WTC11 (cell line): ENCODE results near the gene TAC1. TPM values are rescaled to one million over a fixed set of nuclear protein-coding genes. Genes with fewer than 3 reads are reported as not detected.

Experiments used
- ATAC-seq: fragments of 200-7000 bp; cut with Tn5 transposase; 2 replicates; pipeline ENCODE4 v1.10.0; 2021; ENCODE audit warnings: mild to moderate bottlenecking, moderate library complexity
- CTCF ChIA-PET: fragments of 300-600 bp; sonication (Branson Sonifier 250); formaldehyde crosslinking; loops from one replicate; lab custom pipeline; 2021; ENCODE audit warnings: antibody characterized with exemption; lab: Charles Lee
- POLR2A ChIA-PET: fragments of 350-600 bp; sonication (Branson Sonifier 250); formaldehyde crosslinking; loops from one replicate; lab custom pipeline; 2021; ENCODE audit warnings: antibody characterized with exemption; lab: Charles Lee
- DNase-seq: peaks from one replicate; pipeline ENCODE4 v3.0.0; 2021; ENCODE audit warnings: low spot score
- H3K27ac Mint-ChIP-seq: 2 replicates; pipeline ENCODE4 v1.8.0; 2021; ENCODE audit warnings: mixed read lengths
- H3K27me3 Mint-ChIP-seq: 2 replicates; pipeline ENCODE4 v1.8.0; 2021; ENCODE audit warnings: low read depth, mild to moderate bottlenecking, moderate library complexity, mixed read lengths
- H3K36me3 Mint-ChIP-seq: 2 replicates; pipeline ENCODE4 v1.8.0; 2021; ENCODE audit warnings: mixed read lengths
- H3K4me1 Mint-ChIP-seq: 2 replicates; pipeline ENCODE4 v1.8.0; 2022; ENCODE audit warnings: mixed read lengths
- H3K4me3 Mint-ChIP-seq: 2 replicates; pipeline ENCODE4 v1.8.0; 2021; ENCODE audit warnings: mild to moderate bottlenecking, moderate library complexity, mixed read lengths
- H3K9me3 Mint-ChIP-seq: 2 replicates; pipeline ENCODE4 v1.8.0; 2021; ENCODE audit warnings: mixed read lengths
- CBFB ChIP-seq: sonication (generic); formaldehyde crosslinking; IDR thresholded peaks from 2 replicates; pipeline ENCODE4 v1.8.1; 2022; ENCODE audit warnings: mild to moderate bottlenecking, low read depth, missing genetic modification reagents
- CREM ChIP-seq: sonication (generic); formaldehyde crosslinking; IDR thresholded peaks from 2 replicates; pipeline ENCODE4 v1.8.1; 2022; ENCODE audit warnings: mild to moderate bottlenecking, missing genetic modification reagents, moderate library complexity
- ESRRA ChIP-seq: sonication (generic); formaldehyde crosslinking; IDR thresholded peaks from 2 replicates; pipeline ENCODE4 v1.8.1; 2022; ENCODE audit warnings: mild to moderate bottlenecking, missing genetic modification reagents, borderline replicate concordance
- ETV6 ChIP-seq: sonication (generic); formaldehyde crosslinking; IDR thresholded peaks from 2 replicates; pipeline ENCODE4 v1.8.1; 2022; ENCODE audit warnings: mild to moderate bottlenecking, missing genetic modification reagents
- FOXJ3 ChIP-seq: sonication (generic); formaldehyde crosslinking; IDR thresholded peaks from 2 replicates; pipeline ENCODE4 v1.9.0; 2021; ENCODE audit warnings: missing genetic modification reagents, mild to moderate bottlenecking, borderline replicate concordance
- GTF2I ChIP-seq: fragments of 250-450 bp; sonication (Bioruptor Pico); conservative IDR thresholded peaks from 2 replicates; pipeline ENCODE4 v1.4.0; 2021; ENCODE audit warnings: mild to moderate bottlenecking
- HMGA2 ChIP-seq: fragments of 250-450 bp; sonication (Bioruptor Pico); IDR thresholded peaks from 2 replicates; pipeline ENCODE4 v1.4.0; 2021; ENCODE audit warnings: mild to moderate bottlenecking, moderate library complexity
- JAZF1 ChIP-seq: fragments of 250-450 bp; sonication (Bioruptor Pico); IDR thresholded peaks from 2 replicates; pipeline ENCODE4 v1.9.0; 2021; ENCODE audit warnings: moderate library complexity, mild to moderate bottlenecking, inconsistent platforms
- KAT7 ChIP-seq: sonication (generic); formaldehyde crosslinking; IDR thresholded peaks from 2 replicates; pipeline ENCODE4 v1.8.1; 2023; ENCODE audit warnings: missing genetic modification reagents, mild to moderate bottlenecking, borderline replicate concordance
- OVOL2 ChIP-seq: fragments of 250-450 bp; sonication (Bioruptor Pico); IDR thresholded peaks from 2 replicates; pipeline ENCODE4 v1.9.0; 2021; ENCODE audit warnings: mild to moderate bottlenecking, borderline replicate concordance
- RELA ChIP-seq: sonication (generic); formaldehyde crosslinking; IDR thresholded peaks from 2 replicates; pipeline ENCODE4 v1.8.1; 2022; ENCODE audit warnings: missing genetic modification reagents, mild to moderate bottlenecking, borderline replicate concordance
- RORB ChIP-seq: fragments of 250-450 bp; sonication (Bioruptor Pico); IDR thresholded peaks from 2 replicates; pipeline ENCODE4 v1.9.0; 2021; ENCODE audit warnings: mild to moderate bottlenecking
- SOX15 ChIP-seq: fragments of 250-450 bp; sonication (Bioruptor Pico); IDR thresholded peaks from 2 replicates; pipeline ENCODE4 v1.9.0; 2021; ENCODE audit warnings: mild to moderate bottlenecking
- TCF7 ChIP-seq: sonication (generic); formaldehyde crosslinking; IDR thresholded peaks from 2 replicates; pipeline ENCODE4 v1.8.0; 2022; ENCODE audit warnings: mild to moderate bottlenecking, low read depth, missing genetic modification reagents, moderate library complexity
- TP53 ChIP-seq: sonication (generic); formaldehyde crosslinking; IDR thresholded peaks from 2 replicates; pipeline ENCODE4 v1.8.1; 2023; ENCODE audit warnings: mild to moderate bottlenecking, missing genetic modification reagents
- ZBTB21 ChIP-seq: sonication (generic); formaldehyde crosslinking; IDR thresholded peaks from 2 replicates; pipeline ENCODE4 v1.8.1; 2023; ENCODE audit warnings: mild to moderate bottlenecking, missing genetic modification reagents, borderline replicate concordance
- ZNF671 ChIP-seq: fragments of 250-450 bp; sonication (Bioruptor Pico); IDR thresholded peaks from 2 replicates; pipeline ENCODE4 v1.8.0; 2021; ENCODE audit warnings: mild to moderate bottlenecking
- total RNA-seq: library from RNA; stranded (reverse); gene quantifications from 3 replicates; pipeline ENCODE4 v1.2.3, GENCODE V29; 2021
- TF ChIP-seq, protein P1 (sequence below): sonication (generic); formaldehyde crosslinking; IDR thresholded peaks from 2 replicates; pipeline ENCODE4 v1.8.0; 2022; ENCODE audit warnings: mild to moderate bottlenecking, missing genetic modification reagents
- TF ChIP-seq, protein P2 (sequence below): sonication (generic); formaldehyde crosslinking; IDR thresholded peaks from 2 replicates; pipeline ENCODE4 v1.8.1; 2022; ENCODE audit warnings: mild to moderate bottlenecking, missing genetic modification reagents, moderate library complexity, borderline replicate concordance
- TF ChIP-seq, protein P3 (sequence below): sonication (generic); formaldehyde crosslinking; IDR thresholded peaks from 2 replicates; pipeline ENCODE4 v1.8.1; 2022; ENCODE audit warnings: mild to moderate bottlenecking, moderate library complexity, missing genetic modification reagents
- TF ChIP-seq, protein P4 (sequence below): sonication (generic); formaldehyde crosslinking; IDR thresholded peaks from 2 replicates; pipeline ENCODE4 v1.8.1; 2022; ENCODE audit warnings: low read depth, mild to moderate bottlenecking, moderate library complexity, missing genetic modification reagents, borderline replicate concordance
- TF ChIP-seq, protein P5 (sequence below): sonication (generic); formaldehyde crosslinking; IDR thresholded peaks from 2 replicates; pipeline ENCODE4 v1.8.0; 2023; ENCODE audit warnings: missing genetic modification reagents, mild to moderate bottlenecking, borderline replicate concordance

Gene TAC1
- total RNA-seq, 1 experiment from 2014 or later: 0.42 TPM

DNA sequence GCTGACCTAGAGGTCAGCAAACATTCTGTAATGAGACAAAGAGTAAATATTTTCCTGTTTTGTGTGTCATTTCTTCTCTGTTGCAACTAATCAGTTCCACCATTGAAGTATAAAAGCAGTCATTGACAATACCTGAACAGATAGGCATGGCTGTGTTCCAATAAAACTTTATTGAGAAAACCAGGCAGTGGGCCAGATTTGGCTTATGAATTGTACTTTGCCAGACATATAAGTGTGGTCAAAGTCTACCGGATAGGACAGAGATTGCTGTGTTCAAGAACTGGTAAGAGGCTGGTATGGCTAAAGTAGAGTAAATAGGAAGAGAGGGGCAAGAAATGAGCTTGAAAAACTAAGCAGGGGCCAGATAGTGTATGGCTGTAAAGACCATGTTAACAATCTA is 38.3 kb upstream of the TAC1 start (continued):
- TF ChIP-seq, protein P1, sequence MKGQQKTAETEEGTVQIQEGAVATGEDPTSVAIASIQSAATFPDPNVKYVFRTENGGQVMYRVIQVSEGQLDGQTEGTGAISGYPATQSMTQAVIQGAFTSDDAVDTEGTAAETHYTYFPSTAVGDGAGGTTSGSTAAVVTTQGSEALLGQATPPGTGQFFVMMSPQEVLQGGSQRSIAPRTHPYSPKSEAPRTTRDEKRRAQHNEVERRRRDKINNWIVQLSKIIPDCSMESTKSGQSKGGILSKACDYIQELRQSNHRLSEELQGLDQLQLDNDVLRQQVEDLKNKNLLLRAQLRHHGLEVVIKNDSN: no peak
- TF ChIP-seq RORB (CRISPR knock-in tag) (no peak), RELA (CRISPR knock-in tag) (no peak), ZNF671 (CRISPR knock-in tag) (no peak), ESRRA (CRISPR knock-in tag) (no peak), CREM (CRISPR knock-in tag) (no peak), ZBTB21 (CRISPR knock-in tag) (no peak), TP53 (no peak)

DNA sequence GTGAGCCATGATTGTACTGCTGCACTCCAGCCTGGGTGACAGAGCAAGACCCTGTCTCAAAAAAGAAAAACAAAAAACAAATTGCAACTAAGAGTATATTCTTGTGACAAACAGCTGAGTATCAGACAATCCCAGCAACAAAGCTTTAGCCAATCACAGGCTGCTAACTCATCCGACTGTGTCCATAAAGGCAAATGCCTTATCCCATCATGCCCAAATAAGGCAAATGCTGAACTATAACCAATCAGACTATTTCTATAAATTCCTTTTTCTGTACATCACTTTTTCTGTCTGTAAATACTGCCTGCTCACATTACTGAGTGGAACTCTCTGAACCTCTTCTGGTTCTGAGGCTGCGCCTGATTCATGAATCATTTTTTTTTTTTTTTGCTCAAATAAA is 37.5 kb upstream of the TAC1 start:
- H3K27ac Mint-ChIP-seq: no peak overlapping the region
- POLR2A ChIA-PET: no interaction called here
- 0 out of 2 replicates have a peak, but pooled peaks cover under 1% of the 10 kb centered on the region for H3K27me3 Mint-ChIP-seq
- H3K9me3 Mint-ChIP-seq: no peaks in the 10 kb centered on the region
- H3K36me3 Mint-ChIP-seq: no peaks in the 10 kb centered on the region
- TF ChIP-seq CBFB (CRISPR knock-in tag) (no peak), GTF2I (CRISPR knock-in tag) (no peak), TCF7 (CRISPR knock-in tag) (no peak), HMGA2 (CRISPR knock-in tag) (no peak), ZNF671 (CRISPR knock-in tag) (no peak), OVOL2 (no peak), ETV6 (CRISPR knock-in tag) (no peak), SOX15 (CRISPR knock-in tag) (no peak), KAT7 (CRISPR knock-in tag) (no peak), FOXJ3 (CRISPR knock-in tag) (no peak), JAZF1 (no peak), RELA (CRISPR knock-in tag) (no peak)
- TF ChIP-seq, protein P2, sequence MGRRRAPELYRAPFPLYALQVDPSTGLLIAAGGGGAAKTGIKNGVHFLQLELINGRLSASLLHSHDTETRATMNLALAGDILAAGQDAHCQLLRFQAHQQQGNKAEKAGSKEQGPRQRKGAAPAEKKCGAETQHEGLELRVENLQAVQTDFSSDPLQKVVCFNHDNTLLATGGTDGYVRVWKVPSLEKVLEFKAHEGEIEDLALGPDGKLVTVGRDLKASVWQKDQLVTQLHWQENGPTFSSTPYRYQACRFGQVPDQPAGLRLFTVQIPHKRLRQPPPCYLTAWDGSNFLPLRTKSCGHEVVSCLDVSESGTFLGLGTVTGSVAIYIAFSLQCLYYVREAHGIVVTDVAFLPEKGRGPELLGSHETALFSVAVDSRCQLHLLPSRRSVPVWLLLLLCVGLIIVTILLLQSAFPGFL (CRISPR knock-in tag): no peak
- TF ChIP-seq, protein P3, sequence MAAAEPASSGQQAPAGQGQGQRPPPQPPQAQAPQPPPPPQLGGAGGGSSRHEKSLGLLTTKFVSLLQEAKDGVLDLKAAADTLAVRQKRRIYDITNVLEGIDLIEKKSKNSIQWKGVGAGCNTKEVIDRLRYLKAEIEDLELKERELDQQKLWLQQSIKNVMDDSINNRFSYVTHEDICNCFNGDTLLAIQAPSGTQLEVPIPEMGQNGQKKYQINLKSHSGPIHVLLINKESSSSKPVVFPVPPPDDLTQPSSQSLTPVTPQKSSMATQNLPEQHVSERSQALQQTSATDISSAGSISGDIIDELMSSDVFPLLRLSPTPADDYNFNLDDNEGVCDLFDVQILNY (CRISPR knock-in tag): no peak
- TF ChIP-seq, protein P4, sequence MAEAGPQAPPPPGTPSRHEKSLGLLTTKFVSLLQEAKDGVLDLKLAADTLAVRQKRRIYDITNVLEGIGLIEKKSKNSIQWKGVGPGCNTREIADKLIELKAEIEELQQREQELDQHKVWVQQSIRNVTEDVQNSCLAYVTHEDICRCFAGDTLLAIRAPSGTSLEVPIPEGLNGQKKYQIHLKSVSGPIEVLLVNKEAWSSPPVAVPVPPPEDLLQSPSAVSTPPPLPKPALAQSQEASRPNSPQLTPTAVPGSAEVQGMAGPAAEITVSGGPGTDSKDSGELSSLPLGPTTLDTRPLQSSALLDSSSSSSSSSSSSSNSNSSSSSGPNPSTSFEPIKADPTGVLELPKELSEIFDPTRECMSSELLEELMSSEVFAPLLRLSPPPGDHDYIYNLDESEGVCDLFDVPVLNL (CRISPR knock-in tag): no peak
- TF ChIP-seq, protein P5, sequence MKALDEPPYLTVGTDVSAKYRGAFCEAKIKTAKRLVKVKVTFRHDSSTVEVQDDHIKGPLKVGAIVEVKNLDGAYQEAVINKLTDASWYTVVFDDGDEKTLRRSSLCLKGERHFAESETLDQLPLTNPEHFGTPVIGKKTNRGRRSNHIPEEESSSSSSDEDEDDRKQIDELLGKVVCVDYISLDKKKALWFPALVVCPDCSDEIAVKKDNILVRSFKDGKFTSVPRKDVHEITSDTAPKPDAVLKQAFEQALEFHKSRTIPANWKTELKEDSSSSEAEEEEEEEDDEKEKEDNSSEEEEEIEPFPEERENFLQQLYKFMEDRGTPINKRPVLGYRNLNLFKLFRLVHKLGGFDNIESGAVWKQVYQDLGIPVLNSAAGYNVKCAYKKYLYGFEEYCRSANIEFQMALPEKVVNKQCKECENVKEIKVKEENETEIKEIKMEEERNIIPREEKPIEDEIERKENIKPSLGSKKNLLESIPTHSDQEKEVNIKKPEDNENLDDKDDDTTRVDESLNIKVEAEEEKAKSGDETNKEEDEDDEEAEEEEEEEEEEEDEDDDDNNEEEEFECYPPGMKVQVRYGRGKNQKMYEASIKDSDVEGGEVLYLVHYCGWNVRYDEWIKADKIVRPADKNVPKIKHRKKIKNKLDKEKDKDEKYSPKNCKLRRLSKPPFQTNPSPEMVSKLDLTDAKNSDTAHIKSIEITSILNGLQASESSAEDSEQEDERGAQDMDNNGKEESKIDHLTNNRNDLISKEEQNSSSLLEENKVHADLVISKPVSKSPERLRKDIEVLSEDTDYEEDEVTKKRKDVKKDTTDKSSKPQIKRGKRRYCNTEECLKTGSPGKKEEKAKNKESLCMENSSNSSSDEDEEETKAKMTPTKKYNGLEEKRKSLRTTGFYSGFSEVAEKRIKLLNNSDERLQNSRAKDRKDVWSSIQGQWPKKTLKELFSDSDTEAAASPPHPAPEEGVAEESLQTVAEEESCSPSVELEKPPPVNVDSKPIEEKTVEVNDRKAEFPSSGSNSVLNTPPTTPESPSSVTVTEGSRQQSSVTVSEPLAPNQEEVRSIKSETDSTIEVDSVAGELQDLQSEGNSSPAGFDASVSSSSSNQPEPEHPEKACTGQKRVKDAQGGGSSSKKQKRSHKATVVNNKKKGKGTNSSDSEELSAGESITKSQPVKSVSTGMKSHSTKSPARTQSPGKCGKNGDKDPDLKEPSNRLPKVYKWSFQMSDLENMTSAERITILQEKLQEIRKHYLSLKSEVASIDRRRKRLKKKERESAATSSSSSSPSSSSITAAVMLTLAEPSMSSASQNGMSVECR: no peak
- no peak overlapping the region for H3K4me3 Mint-ChIP-seq
- H3K4me1 Mint-ChIP-seq: no peaks in the 10 kb centered on the region
- DNase-seq (no peak), ATAC-seq (no peak)
- CTCF ChIA-PET: no interaction called here
